GM19397 (cell line): ENCODE data around the gene LINC01488.

Source experiments
- ATAC-seq: cut with Tn5 transposase; IDR thresholded peaks from one replicate; pipeline ENCODE4 v1.9.1; 2021; ENCODE audit warnings: mild to moderate bottlenecking, moderate library complexity; ENCODE audit not compliant: unreplicated experiment

The LINC01488 gene

GRCh38 chr11:69444381-69445130, 36.9 kb upstream of the LINC01488 start:
- ATAC-seq = no peak

- ATAC-seq = no peak
Observed at GRCh38 chr11:69445131-69445470, 36.4 kb upstream of the LINC01488 start.

- no peak for ATAC-seq
Observed at GRCh38 chr11:69446108-69446507, 35.4 kb upstream of the LINC01488 start.

GRCh38 chr11:69447786-69448185, 33.7 kb upstream of the LINC01488 start:
- ATAC-seq = no peak

- ATAC-seq = no peak
Observed at GRCh38 chr11:69448471-69449284, 32.8 kb upstream of the LINC01488 start.

GRCh38 chr11:69449320-69450063, 32.0 kb upstream of the LINC01488 start:
- no peak for ATAC-seq

- no peak for ATAC-seq
Observed at GRCh38 chr11:69450064-69450856, 31.2 kb upstream of the LINC01488 start.

- no peak for ATAC-seq
Observed at GRCh38 chr11:69450857-69451220, 30.6 kb upstream of the LINC01488 start.

- no peak for ATAC-seq
Observed at GRCh38 chr11:69451289-69451688, 30.2 kb upstream of the LINC01488 start.

- no peak for ATAC-seq
Observed at GRCh38 chr11:69452206-69452987, 29.1 kb upstream of the LINC01488 start.

- no peak for ATAC-seq
Observed at GRCh38 chr11:69453151-69453550, 28.3 kb upstream of the LINC01488 start.

- no peak for ATAC-seq
Observed at GRCh38 chr11:69454018-69454417, 27.4 kb upstream of the LINC01488 start.

- no peak for ATAC-seq
Observed at GRCh38 chr11:69455969-69456368, 25.5 kb upstream of the LINC01488 start.

- no peak for ATAC-seq
Observed at GRCh38 chr11:69456712-69457111, 24.8 kb upstream of the LINC01488 start.

- ATAC-seq = no peak
Observed at GRCh38 chr11:69459848-69460539, 21.5 kb upstream of the LINC01488 start.

GRCh38 chr11:69460540-69461257, 20.8 kb upstream of the LINC01488 start:
- no peak for ATAC-seq

- ATAC-seq = no peak
Observed at GRCh38 chr11:69461272-69461962, 20.0 kb upstream of the LINC01488 start.
